GM12891 (cell line): ENCODE results near the gene TMEM221.
A peak's percentile ranks its signal among the peaks of the same experiment; 100 is the strongest.

Source experiments
- DNase-seq: peaks from one replicate; pipeline ENCODE4 v3.0.0; 2011; ENCODE audit warnings: low spot score; ENCODE audit not compliant: insufficient read length
- FAIRE-seq: peaks from 2 replicates; lab custom pipeline; 2011; peaks lifted over from hg19 to GRCh38; lab: Jason Lieb, UNC
- PAX5 ChIP-seq: IDR thresholded peaks from 2 replicates; pipeline ENCODE4 v1.6.1; 2011; ENCODE audit warnings: low read length, moderate library complexity, mild to moderate bottlenecking; ENCODE audit not compliant: insufficient read depth, severe bottlenecking
- POLR2A ChIP-seq: IDR thresholded peaks from 2 replicates; pipeline ENCODE4 v1.6.1; 2011; ENCODE audit warnings: low read depth, low read length, control low read depth
- POLR2AphosphoS5 ChIP-seq: IDR thresholded peaks from 2 replicates; pipeline ENCODE4 v1.6.1; 2011; ENCODE audit warnings: low read depth, low read length, control low read depth
- POU2F2 ChIP-seq: IDR thresholded peaks from 2 replicates; pipeline ENCODE4 v1.6.1; 2011; ENCODE audit warnings: low read depth, mild to moderate bottlenecking, control low read depth, low read length, moderate library complexity
- SPI1 ChIP-seq: IDR thresholded peaks from 2 replicates; pipeline ENCODE4 v1.6.1; 2011; ENCODE audit warnings: low read depth, low read length, control low read depth
- TAF1 ChIP-seq: IDR thresholded peaks from 2 replicates; pipeline ENCODE4 v1.6.1; 2011; ENCODE audit warnings: low read depth, low read length, control low read depth

Gene TMEM221

DNA sequence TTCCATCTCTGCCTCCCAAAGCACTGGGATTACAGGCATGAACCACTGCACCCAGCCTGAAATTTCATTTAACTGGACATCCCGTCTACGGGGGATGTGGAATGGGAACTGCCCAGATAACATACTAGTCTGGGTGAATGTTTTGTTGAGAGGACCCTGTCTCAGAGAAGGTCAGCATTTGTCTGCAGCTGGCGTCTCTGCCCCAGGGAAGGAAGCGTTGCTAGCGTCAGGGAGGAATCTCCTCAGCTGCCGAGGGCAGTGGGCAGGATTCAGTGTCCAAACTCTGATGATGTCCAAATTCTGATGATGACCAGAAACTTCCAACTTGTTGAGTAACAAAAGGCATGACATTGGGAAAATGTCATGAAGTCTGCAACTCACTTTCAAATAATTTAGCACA is 9.1 kb upstream of the TMEM221 start:
- FAIRE-seq (no peak), DNase-seq (no peak)
- TF ChIP-seq POLR2AphosphoS5 (no peak), PAX5 (no peak), TAF1 (no peak), SPI1 (no peak), POU2F2 (no peak), POLR2A (no peak)

GRCh38 chr19:17456127-17456526 is 7.7 kb upstream of the TMEM221 start:
- TF ChIP-seq POU2F2 (no peak), TAF1 (no peak), SPI1 (no peak), POLR2A (no peak), PAX5 (no peak), POLR2AphosphoS5 (no peak)
- FAIRE-seq (no peak), DNase-seq (no peak)

GRCh38 chr19:17455308-17456123 is 7.0 kb upstream of the TMEM221 start:
- FAIRE-seq (no peak), DNase-seq (no peak)
- TF ChIP-seq POLR2AphosphoS5 (no peak), SPI1 (no peak)

GRCh38 chr19:17454576-17455071 is 6.2 kb upstream of the TMEM221 start:
- DNase-seq, result no peak
- TF ChIP-seq TAF1 (no peak), PAX5 (no peak), POLR2A (no peak), POU2F2 (no peak), SPI1 (no peak), POLR2AphosphoS5 (no peak)
- FAIRE-seq, result no peak

- FAIRE-seq (no peak), DNase-seq (no peak)
- no peak for TF ChIP-seq POU2F2
- no peak for TF ChIP-seq POLR2A
- no peak for TF ChIP-seq POLR2AphosphoS5
Measured at GRCh38 chr19:17451820-17452219, 3.4 kb upstream of the TMEM221 start.

DNA sequence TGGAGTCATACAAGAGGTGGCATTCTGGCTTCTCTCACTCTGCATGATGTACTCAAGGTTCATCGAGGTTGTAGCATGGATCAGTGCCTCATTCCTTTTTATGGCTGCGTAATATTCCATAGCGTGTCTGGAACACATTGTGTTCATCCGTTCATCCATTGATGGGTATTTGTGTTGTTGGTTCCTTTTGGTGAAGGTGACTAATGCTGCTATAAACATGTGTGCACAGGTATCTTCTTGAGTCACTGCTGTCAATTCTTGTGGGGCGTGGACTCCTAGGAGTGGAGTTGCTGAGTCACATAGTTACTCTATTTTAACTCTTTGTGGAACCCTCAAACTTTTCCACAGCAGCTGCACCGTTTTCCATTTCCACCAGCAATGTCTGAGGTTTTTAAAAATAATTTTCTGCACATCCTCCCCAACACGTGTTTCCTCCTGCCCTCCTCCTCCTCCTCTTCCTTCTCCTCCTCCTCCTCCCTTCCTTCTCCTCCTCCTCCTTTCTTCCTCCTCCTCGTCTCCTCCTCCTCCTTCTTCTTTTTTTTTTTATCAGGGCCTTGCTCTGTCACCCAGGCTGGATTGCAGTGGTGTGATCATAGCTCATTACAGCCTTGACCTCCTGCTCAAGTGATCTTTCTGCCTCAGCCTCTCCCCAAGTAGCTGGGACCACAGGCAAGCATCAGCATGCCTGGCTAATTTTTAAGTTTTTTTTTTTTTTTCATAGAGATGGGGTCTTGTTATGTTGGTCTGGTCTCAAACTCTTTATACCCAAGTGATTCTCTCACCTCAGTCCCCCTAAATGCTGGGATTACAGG is 2.0 kb upstream of the TMEM221 start:
- TF ChIP-seq POU2F2 (no peak), POLR2AphosphoS5 (no peak), PAX5 (no peak), TAF1 (no peak), SPI1 (no peak), POLR2A (no peak)
- FAIRE-seq, result peak; percentile 95
- DNase-seq, result no peak

- FAIRE-seq, result no peak
- no peak for DNase-seq
- no peak for TF ChIP-seq SPI1
- TF ChIP-seq TAF1, result no peak
- TF ChIP-seq POLR2AphosphoS5, result no peak
- no peak for TF ChIP-seq POLR2A
- no peak for TF ChIP-seq POU2F2
Measured at GRCh38 chr19:17447704-17448130, 751 bp downstream of the TMEM221 start.

DNA sequence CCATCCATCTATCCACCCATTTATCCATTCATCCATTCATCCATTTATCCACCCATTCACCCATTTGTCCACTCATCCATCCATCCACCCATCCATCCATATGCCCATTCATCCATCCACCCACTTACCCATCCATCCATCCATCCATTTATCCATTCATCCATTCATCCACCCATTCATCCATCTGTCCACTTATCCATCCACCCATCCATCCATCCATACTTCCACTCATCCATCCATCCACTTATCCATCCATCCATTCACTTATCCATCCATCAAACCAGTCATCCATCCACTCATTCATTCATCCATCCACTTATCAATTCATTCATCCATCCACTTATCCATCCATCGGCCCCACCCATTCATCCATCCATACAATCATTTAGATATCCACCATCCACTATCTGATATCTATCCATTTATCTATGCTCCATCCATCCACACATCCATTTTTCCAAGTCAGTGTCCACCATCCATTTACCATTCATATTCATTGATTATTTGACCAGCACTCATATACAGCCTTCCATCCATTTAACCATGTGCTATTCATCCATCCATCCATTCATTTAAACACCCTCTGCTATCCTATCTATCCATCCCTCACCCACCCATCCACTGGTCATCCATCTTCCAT is 2.8 kb downstream of the TMEM221 start:
- no peak for DNase-seq
- no peak for TF ChIP-seq POLR2A
- no peak for TF ChIP-seq POLR2AphosphoS5
- no peak for TF ChIP-seq SPI1
- no peak for TF ChIP-seq PAX5
- TF ChIP-seq POU2F2, result no peak
- no peak for TF ChIP-seq TAF1
- FAIRE-seq, result no peak

GRCh38 chr19:17441241-17442021 is 7.0 kb downstream of the TMEM221 start:
- peak; percentile 85 for FAIRE-seq
- TF ChIP-seq POLR2A, result no peak
- TF ChIP-seq POLR2AphosphoS5, result no peak
- no peak for TF ChIP-seq POU2F2
- TF ChIP-seq PAX5, result no peak
- DNase-seq, result no peak

DNA sequence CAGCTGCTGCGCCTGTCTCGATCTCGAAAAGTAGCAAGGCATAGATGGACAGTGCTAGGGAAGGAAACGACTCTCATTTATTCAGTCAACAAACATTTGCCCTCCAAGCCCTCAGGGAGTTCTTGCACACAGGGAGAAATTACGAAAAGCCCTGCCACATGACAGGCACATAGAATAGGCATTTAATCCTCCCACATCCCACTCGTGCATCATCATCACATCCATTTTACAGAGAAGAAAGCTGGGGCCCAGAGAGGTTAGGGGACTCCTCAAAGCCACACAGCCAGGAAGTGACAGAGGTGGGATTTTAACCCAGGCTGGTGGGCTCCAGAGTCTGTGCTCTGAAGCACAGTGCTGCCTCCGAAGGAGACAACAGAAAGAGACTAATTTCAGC is 11.6 kb downstream of the TMEM221 start:
- DNase-seq (no peak), FAIRE-seq (no peak)
- no peak for TF ChIP-seq POLR2AphosphoS5
- no peak for TF ChIP-seq POU2F2
- TF ChIP-seq POLR2A, result no peak
